Measurements from ENCODE around the gene ASCL1.

ASCL1 gene

DNA sequence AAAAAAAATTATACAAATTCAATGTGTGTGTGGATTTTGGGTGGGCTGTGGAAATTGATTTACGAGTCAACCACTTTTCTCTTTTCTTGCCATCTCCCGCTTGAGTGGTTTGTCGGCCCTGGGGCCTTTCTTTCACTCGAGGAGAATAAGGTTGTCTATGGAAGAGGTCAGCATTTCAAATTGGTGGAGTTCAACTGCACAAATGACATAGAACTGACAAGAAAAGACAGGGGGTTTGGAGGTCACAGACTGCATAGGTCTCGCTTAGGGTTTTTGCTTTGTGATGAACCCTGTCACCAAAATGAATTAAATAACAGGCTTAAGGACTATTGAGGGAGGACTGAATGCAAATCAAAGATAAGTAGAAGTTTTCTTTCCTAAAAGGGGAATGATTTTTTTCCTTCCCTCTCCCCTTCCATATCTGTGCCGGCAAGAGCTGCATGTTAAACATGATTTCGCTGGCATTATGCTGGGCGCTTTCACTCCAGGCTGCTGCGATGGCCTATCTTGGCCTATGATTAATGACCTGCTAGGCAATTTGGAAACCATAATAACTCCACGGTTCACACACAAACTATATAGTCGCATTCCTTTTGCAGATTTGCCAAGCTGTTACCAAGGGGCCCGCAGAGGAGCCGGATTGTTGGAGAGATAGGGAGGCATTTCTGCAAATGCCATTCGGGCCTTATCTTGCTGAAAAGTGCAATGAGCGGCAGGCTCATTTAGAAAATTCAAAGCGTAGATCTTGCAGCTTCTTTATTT lies 20.7 kb downstream of the ASCL1 start:
- Histone ChIP-seq H3K79me2 (ENCODE audit: insufficient read depth, low read length) (no peaks in the 10 kb centered on the region), H3K27ac (ENCODE audit: low read depth, low read length) (no peak overlapping the region), H3K9me2 (replicated peaks; ENCODE audit: insufficient read depth, low read length) (no peaks in the 10 kb centered on the region), H3K9ac (ENCODE audit: low read length) (no peak overlapping the region), H3K4me2 (ENCODE audit: low read depth, low read length, poor library complexity, severe bottlenecking) (no peak overlapping the region), H3K27me3 (ENCODE audit: low read length) (no peaks in the 10 kb centered on the region), H4K20me1 (ENCODE audit: low read depth, low read length) (no peaks in the 10 kb centered on the region), H3F3A (ENCODE audit: insufficient read depth) (no peaks in the 10 kb centered on the region), H3K36me3 (ENCODE audit: low read length) (no peaks in the 10 kb centered on the region), H2AFZ (ENCODE audit: low read depth, low read length, severe bottlenecking) (no peak overlapping the region), H3K9me3 (ENCODE audit: insufficient read depth, low read length) (no peaks in the 10 kb centered on the region), H3K4me3 (ENCODE audit: insufficient read depth, low read length, poor library complexity, severe bottlenecking) (no peak overlapping the region)
- no peak for TF ChIP-seq EZH2phosphoT487 (conservative IDR thresholded peaks at IDR 0.05; ENCODE audit: low read length)
- TF ChIP-seq, protein P1, sequence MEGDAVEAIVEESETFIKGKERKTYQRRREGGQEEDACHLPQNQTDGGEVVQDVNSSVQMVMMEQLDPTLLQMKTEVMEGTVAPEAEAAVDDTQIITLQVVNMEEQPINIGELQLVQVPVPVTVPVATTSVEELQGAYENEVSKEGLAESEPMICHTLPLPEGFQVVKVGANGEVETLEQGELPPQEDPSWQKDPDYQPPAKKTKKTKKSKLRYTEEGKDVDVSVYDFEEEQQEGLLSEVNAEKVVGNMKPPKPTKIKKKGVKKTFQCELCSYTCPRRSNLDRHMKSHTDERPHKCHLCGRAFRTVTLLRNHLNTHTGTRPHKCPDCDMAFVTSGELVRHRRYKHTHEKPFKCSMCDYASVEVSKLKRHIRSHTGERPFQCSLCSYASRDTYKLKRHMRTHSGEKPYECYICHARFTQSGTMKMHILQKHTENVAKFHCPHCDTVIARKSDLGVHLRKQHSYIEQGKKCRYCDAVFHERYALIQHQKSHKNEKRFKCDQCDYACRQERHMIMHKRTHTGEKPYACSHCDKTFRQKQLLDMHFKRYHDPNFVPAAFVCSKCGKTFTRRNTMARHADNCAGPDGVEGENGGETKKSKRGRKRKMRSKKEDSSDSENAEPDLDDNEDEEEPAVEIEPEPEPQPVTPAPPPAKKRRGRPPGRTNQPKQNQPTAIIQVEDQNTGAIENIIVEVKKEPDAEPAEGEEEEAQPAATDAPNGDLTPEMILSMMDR (IDR thresholded peaks at IDR 0.05; ENCODE audit: insufficient read depth, low read length, poor library complexity, severe bottlenecking) = no peak

DNA sequence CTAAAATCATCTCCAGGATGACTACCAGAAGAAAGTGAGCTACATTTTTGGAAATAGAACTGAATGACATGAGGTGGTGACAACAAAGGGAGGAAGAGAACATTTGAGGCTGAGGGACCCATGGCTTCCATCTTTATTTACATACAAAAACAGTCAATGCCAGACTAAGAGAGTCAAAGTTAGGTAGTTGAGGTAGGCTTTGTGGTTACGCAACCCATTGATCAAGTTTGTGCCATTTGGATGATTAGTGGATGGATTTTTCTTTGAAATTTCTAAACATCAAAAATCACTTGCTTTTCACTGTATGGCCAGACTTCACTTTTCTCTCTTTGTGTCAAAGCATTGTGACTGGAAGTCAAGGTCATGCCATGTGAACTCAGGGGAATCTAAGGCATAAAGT lies 22.9 kb downstream of the ASCL1 start:
- H3K9me2 ChIP-seq (replicated peaks; ENCODE audit: insufficient read depth, low read length) = no peaks in the 10 kb centered on the region
- H3K79me2 ChIP-seq (ENCODE audit: insufficient read depth, low read length) = no peaks in the 10 kb centered on the region
- H2AFZ ChIP-seq (ENCODE audit: low read depth, low read length, severe bottlenecking) = no peak overlapping the region
- H3F3A ChIP-seq (ENCODE audit: insufficient read depth) = no peaks in the 10 kb centered on the region
- TF ChIP-seq, protein P1 (IDR thresholded peaks at IDR 0.05; ENCODE audit: insufficient read depth, low read length, poor library complexity, severe bottlenecking) = no peak
- no peak for TF ChIP-seq EZH2phosphoT487 (conservative IDR thresholded peaks at IDR 0.05; ENCODE audit: low read length)
- H3K27me3 ChIP-seq (ENCODE audit: low read length) = no peaks in the 10 kb centered on the region
- H3K36me3 ChIP-seq (ENCODE audit: low read length) = no peaks in the 10 kb centered on the region
- no peaks in the 10 kb centered on the region for H4K20me1 ChIP-seq (ENCODE audit: low read depth, low read length)
- H3K27ac ChIP-seq (ENCODE audit: low read depth, low read length) = no peak overlapping the region
- H3K9ac ChIP-seq (ENCODE audit: low read length) = no peak overlapping the region
- no peaks in the 10 kb centered on the region for H3K9me3 ChIP-seq (ENCODE audit: insufficient read depth, low read length)
- no peak overlapping the region for H3K4me3 ChIP-seq (ENCODE audit: insufficient read depth, low read length, poor library complexity, severe bottlenecking)
- H3K4me2 ChIP-seq (ENCODE audit: low read depth, low read length, poor library complexity, severe bottlenecking) = no peak overlapping the region

DNA sequence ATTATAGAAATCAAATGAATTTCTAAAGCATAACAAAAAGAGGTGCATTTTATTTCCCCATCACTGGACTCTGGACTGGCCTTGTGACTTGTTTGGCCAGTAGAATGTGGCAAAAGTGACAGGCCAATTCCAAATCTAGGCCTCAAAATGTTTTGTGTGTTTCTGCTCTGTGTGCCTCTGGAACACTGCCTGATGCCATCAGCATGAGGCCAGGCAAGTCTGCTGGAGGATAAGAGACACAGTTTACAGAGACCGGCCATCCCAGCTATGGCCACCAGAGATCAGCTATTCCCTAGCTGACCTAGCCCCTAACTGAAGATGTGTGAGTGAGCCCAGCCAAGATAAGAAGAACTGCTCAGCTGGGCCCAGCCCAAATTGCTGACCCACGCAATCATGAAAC lies 32.9 kb downstream of the ASCL1 start:
- Histone ChIP-seq H3K79me2 (ENCODE audit: insufficient read depth, low read length) (no peaks in the 10 kb centered on the region), H3F3A (ENCODE audit: insufficient read depth) (no peaks in the 10 kb centered on the region), H3K27me3 (ENCODE audit: low read length) (no peaks in the 10 kb centered on the region), H3K9me3 (ENCODE audit: insufficient read depth, low read length) (no peaks in the 10 kb centered on the region), H3K4me2 (ENCODE audit: low read depth, low read length, poor library complexity, severe bottlenecking) (no peak overlapping the region), H4K20me1 (ENCODE audit: low read depth, low read length) (no peaks in the 10 kb centered on the region), H3K4me3 (ENCODE audit: insufficient read depth, low read length, poor library complexity, severe bottlenecking) (no peak overlapping the region), H2AFZ (ENCODE audit: low read depth, low read length, severe bottlenecking) (no peak overlapping the region), H3K9ac (ENCODE audit: low read length) (no peak overlapping the region), H3K9me2 (replicated peaks; ENCODE audit: insufficient read depth, low read length) (no peaks in the 10 kb centered on the region), H3K36me3 (ENCODE audit: low read length) (no peaks in the 10 kb centered on the region), H3K27ac (ENCODE audit: low read depth, low read length) (no peak overlapping the region)
- TF ChIP-seq EZH2phosphoT487 (conservative IDR thresholded peaks at IDR 0.05; ENCODE audit: low read length) = no peak
- TF ChIP-seq, protein P1 (IDR thresholded peaks at IDR 0.05; ENCODE audit: insufficient read depth, low read length, poor library complexity, severe bottlenecking) = no peak

Data from SU-DHL-6 (cell line).